Chondrocyte (in vitro differentiated cells): ENCODE results near the gene NXPH2. TPM values are rescaled to one million over a fixed set of nuclear protein-coding genes. Genes with fewer than 3 reads are reported as not detected.
A peak's percentile ranks its signal among the peaks of the same experiment; 100 is the strongest.

Experiments
- DNase-seq: peaks from one replicate; pipeline ENCODE4 v3.0.0; 2021; ENCODE audit warnings: mixed read lengths, low spot score
- H3K27ac Mint-ChIP-seq: one replicate; pipeline ENCODE4 v1.8.0; 2021; ENCODE audit warnings: mild to moderate bottlenecking, moderate library complexity, mixed read lengths; ENCODE audit not compliant: unreplicated experiment
- H3K27me3 Mint-ChIP-seq: 2 replicates; pipeline ENCODE4 v1.8.0; 2021; ENCODE audit warnings: low read depth, mixed read lengths
- H3K36me3 Mint-ChIP-seq: 2 replicates; pipeline ENCODE4 v1.8.0; 2021; ENCODE audit warnings: low read depth, mixed read lengths
- H3K4me1 Mint-ChIP-seq: 2 replicates; pipeline ENCODE4 v1.8.0; 2021; ENCODE audit warnings: low read depth, mild to moderate bottlenecking, mixed read lengths
- H3K4me3 Mint-ChIP-seq: one replicate; pipeline ENCODE4 v1.8.0; 2021; ENCODE audit warnings: mild to moderate bottlenecking, moderate library complexity, mixed read lengths; ENCODE audit not compliant: unreplicated experiment
- H3K9me3 Mint-ChIP-seq: 2 replicates; pipeline ENCODE4 v1.8.0; 2021; ENCODE audit warnings: low read depth, mixed read lengths
- CTCF ChIP-seq: fragments of 200-600 bp; sonication (generic); IDR thresholded peaks from 2 replicates; pipeline ENCODE4 v1.5.0; 2021; ENCODE audit warnings: antibody characterized with exemption, mild to moderate bottlenecking, moderate library complexity
- total RNA-seq: library from RNA; stranded (reverse); gene quantifications from 3 replicates; pipeline ENCODE4 v1.2.1, GENCODE V29; 2021

The NXPH2 gene
- total RNA-seq, 1 donor from 2014 or later: not detected

- Mint-ChIP-seq H3K27me3 (peaks cover 20% of the 10 kb centered on the region), H3K27ac (no peak overlapping the region), H3K9me3 (no peaks in the 10 kb centered on the region), H3K4me1 (no peaks in the 10 kb centered on the region), H3K4me3 (no peak overlapping the region), H3K36me3 (no peaks in the 10 kb centered on the region)
- no peak for TF ChIP-seq CTCF
- DNase-seq: no peak
These were observed 60.0 kb downstream of the NXPH2 start for GRCh38 chr2:138720035-138720838.

GRCh38 chr2:138718405-138718804 is 61.8 kb downstream of the NXPH2 start:
- Mint-ChIP-seq H3K36me3 (no peaks in the 10 kb centered on the region), H3K4me3 (no peak overlapping the region), H3K4me1 (no peaks in the 10 kb centered on the region), H3K27ac (no peak overlapping the region), H3K27me3 (peaks cover 19% of the 10 kb centered on the region), H3K9me3 (no peaks in the 10 kb centered on the region)
- no peak for TF ChIP-seq CTCF
- no peak for DNase-seq

- DNase-seq: no peak
- Mint-ChIP-seq H3K36me3 (no peaks in the 10 kb centered on the region), H3K27me3 (peaks cover 19% of the 10 kb centered on the region), H3K4me3 (no peak overlapping the region), H3K4me1 (no peaks in the 10 kb centered on the region), H3K27ac (no peak overlapping the region), H3K9me3 (no peaks in the 10 kb centered on the region)
- peak; percentile 38 for TF ChIP-seq CTCF
These were observed 64.0 kb downstream of the NXPH2 start for GRCh38 chr2:138716183-138716582.

- Mint-ChIP-seq H3K27me3 (peaks cover 8% of the 10 kb centered on the region), H3K9me3 (no peaks in the 10 kb centered on the region), H3K4me3 (no peak overlapping the region), H3K4me1 (peaks cover 5% of the 10 kb centered on the region), H3K27ac (no peak overlapping the region), H3K36me3 (no peaks in the 10 kb centered on the region)
- no peak for TF ChIP-seq CTCF
- DNase-seq: no peak
These were observed 66.7 kb downstream of the NXPH2 start for GRCh38 chr2:138713504-138713903.

- H3K4me3 Mint-ChIP-seq: no peak overlapping the region
- H3K36me3 Mint-ChIP-seq: no peaks in the 10 kb centered on the region
These were observed 67.1 kb downstream of the NXPH2 start for GRCh38 chr2:138713069-138713496.

More at GRCh38 chr2:138713069-138713496, 67.1 kb downstream of the NXPH2 start:
- Mint-ChIP-seq H3K27me3 (peaks cover 8% of the 10 kb centered on the region), H3K27ac (no peak overlapping the region), H3K9me3 (no peaks in the 10 kb centered on the region), H3K4me1 (peaks cover 7% of the 10 kb centered on the region)
- TF ChIP-seq CTCF: no peak
- DNase-seq: no peak
